Measurements from ENCODE around the gene ZNF334.

ZNF334 gene

GRCh38 chr20:46557231-46557956 is 44.0 kb upstream of the ZNF334 start:
- no peak for TF ChIP-seq CTCF (IDR thresholded peaks at IDR 0.05; ENCODE audit: low read depth, low read length, missing control alignments)
- in situ Hi-C loops (cut with HindIII; ENCODE audit: low sequenced_read_pairs): no loop called here
- no peak overlapping the region for H3K4me3 ChIP-seq (ENCODE audit: low read depth, low read length)
- no peak for DNase-seq (ENCODE audit: low read depth)

GRCh38 chr20:46555370-46555956 is 42.1 kb upstream of the ZNF334 start:
- TF ChIP-seq CTCF (IDR thresholded peaks at IDR 0.05; ENCODE audit: low read depth, low read length, missing control alignments): no peak
- no peak overlapping the region for H3K4me3 ChIP-seq (ENCODE audit: low read depth, low read length)
- in situ Hi-C loops (cut with HindIII; ENCODE audit: low sequenced_read_pairs): no loop called here
- DNase-seq (ENCODE audit: low read depth): no peak

GRCh38 chr20:46554828-46555227 is 41.5 kb upstream of the ZNF334 start:
- DNase-seq (ENCODE audit: low read depth): no peak
- TF ChIP-seq CTCF (IDR thresholded peaks at IDR 0.05; ENCODE audit: low read depth, low read length, missing control alignments): no peak
- in situ Hi-C loops (cut with HindIII; ENCODE audit: low sequenced_read_pairs): no loop called here
- no peak overlapping the region for H3K4me3 ChIP-seq (ENCODE audit: low read depth, low read length)

- no peak for DNase-seq (ENCODE audit: low read depth)
- in situ Hi-C loops (cut with HindIII; ENCODE audit: low sequenced_read_pairs): no loop called here
- no peak for TF ChIP-seq CTCF (IDR thresholded peaks at IDR 0.05; ENCODE audit: low read depth, low read length, missing control alignments)
- H3K4me3 ChIP-seq (ENCODE audit: low read depth, low read length): no peak overlapping the region
These were observed 40.6 kb upstream of the ZNF334 start for GRCh38 chr20:46553926-46554325.

GRCh38 chr20:46552460-46553420 is 39.4 kb upstream of the ZNF334 start:
- no peak for DNase-seq (ENCODE audit: low read depth)
- H3K4me3 ChIP-seq (ENCODE audit: low read depth, low read length): no peak overlapping the region
- in situ Hi-C loops (cut with HindIII; ENCODE audit: low sequenced_read_pairs): no loop called here
- no peak for TF ChIP-seq CTCF (IDR thresholded peaks at IDR 0.05; ENCODE audit: low read depth, low read length, missing control alignments)

Data from astrocyte of the cerebellum (primary cell).